Frontal cortex (tissue), 4 donors: ENCODE results near the gene GRIK4. TPM values are rescaled to one million over a fixed set of nuclear protein-coding genes. Genes with fewer than 3 reads are reported as not detected.

ENCODE experiments used
- DNase-seq, 2 donors: peaks; one replicate each; pipeline ENCODE4 v3.0.0; 2012; ENCODE audit warnings: low spot score in 2 of 2
- FAIRE-seq: peaks from 2 replicates; lab custom pipeline; 2012; peaks lifted over from hg19 to GRCh38; lab: Jason Lieb, UNC
- total RNA-seq: library from RNA; depleted of rRNA; stranded (reverse); fragments of >200 nt; gene quantifications from one replicate; pipeline ENCODE4 v1.2.3, GENCODE V29; 2014
- donor health status: control.
- donor health status: control.
- donor health status: control.

Gene GRIK4
- total RNA-seq, 1 donor from 2014 or later = 3.3 TPM

- no peak for DNase-seq
- no peak for FAIRE-seq
These were observed 141.3 kb downstream of the GRIK4 start for GRCh38 chr11:120652705-120653335.

GRCh38 chr11:120655589-120655988 is 144.0 kb downstream of the GRIK4 start:
- FAIRE-seq (no peak), DNase-seq (no peak)

- no peak for DNase-seq
- FAIRE-seq = no peak
These were observed 145.9 kb downstream of the GRIK4 start for GRCh38 chr11:120657306-120658070.

- DNase-seq = no peak
- no peak for FAIRE-seq
These were observed 146.5 kb downstream of the GRIK4 start for GRCh38 chr11:120658071-120658423.

- DNase-seq = no peak
- no peak for FAIRE-seq
These were observed 147.5 kb downstream of the GRIK4 start for GRCh38 chr11:120659076-120659475.

- DNase-seq (no peak), FAIRE-seq (no peak)
These were observed 148.5 kb downstream of the GRIK4 start for GRCh38 chr11:120660024-120660565.

- DNase-seq (no peak), FAIRE-seq (no peak)
These were observed 150.6 kb downstream of the GRIK4 start for GRCh38 chr11:120662071-120662676.

- DNase-seq (no peak), FAIRE-seq (no peak)
These were observed 151.6 kb downstream of the GRIK4 start for GRCh38 chr11:120663142-120663541.

- DNase-seq = no peak
- no peak for FAIRE-seq
These were observed 154.6 kb downstream of the GRIK4 start for GRCh38 chr11:120666121-120666639.

- DNase-seq (peak in 1 of 2 donors; percentile 34), FAIRE-seq (no peak)
These were observed 155.7 kb downstream of the GRIK4 start for GRCh38 chr11:120667281-120667680.

- FAIRE-seq (no peak), DNase-seq (no peak)
These were observed 156.4 kb downstream of the GRIK4 start for GRCh38 chr11:120667934-120668333.

GRCh38 chr11:120668537-120668936 is 157.0 kb downstream of the GRIK4 start:
- no peak for DNase-seq

GRCh38 chr11:120674542-120674941 is 163.0 kb downstream of the GRIK4 start:
- DNase-seq (no peak), FAIRE-seq (no peak)

More at GRCh38 chr11:120668537-120668936, 157.0 kb downstream of the GRIK4 start:
- FAIRE-seq = no peak

GRCh38 chr11:120675171-120675570 is 163.6 kb downstream of the GRIK4 start:
- DNase-seq = no peak
- FAIRE-seq = no peak

- FAIRE-seq (no peak), DNase-seq (no peak)
These were observed 165.4 kb downstream of the GRIK4 start for GRCh38 chr11:120676991-120677390.

- FAIRE-seq (no peak), DNase-seq (no peak)
These were observed 168.8 kb downstream of the GRIK4 start for GRCh38 chr11:120680322-120680721.

- FAIRE-seq (no peak), DNase-seq (no peak)
These were observed 170.1 kb downstream of the GRIK4 start for GRCh38 chr11:120681434-120682331.

GRCh38 chr11:120682332-120682649 is 170.7 kb downstream of the GRIK4 start:
- no peak for DNase-seq

GRCh38 chr11:120682866-120683265 is 171.3 kb downstream of the GRIK4 start:
- FAIRE-seq (no peak), DNase-seq (no peak)

More at GRCh38 chr11:120682332-120682649, 170.7 kb downstream of the GRIK4 start:
- FAIRE-seq = no peak

- no peak for FAIRE-seq
These were observed 175.0 kb downstream of the GRIK4 start for GRCh38 chr11:120686516-120686915.

More at GRCh38 chr11:120686516-120686915, 175.0 kb downstream of the GRIK4 start:
- no peak for DNase-seq
